ENCODE results near the gene LAGE3. TPM values are rescaled to one million over a fixed set of nuclear protein-coding genes. Genes with fewer than 3 reads are reported as not detected.

The LAGE3 gene
- total RNA-seq, 1 experiment from 2014 or later: 175 TPM

DNA sequence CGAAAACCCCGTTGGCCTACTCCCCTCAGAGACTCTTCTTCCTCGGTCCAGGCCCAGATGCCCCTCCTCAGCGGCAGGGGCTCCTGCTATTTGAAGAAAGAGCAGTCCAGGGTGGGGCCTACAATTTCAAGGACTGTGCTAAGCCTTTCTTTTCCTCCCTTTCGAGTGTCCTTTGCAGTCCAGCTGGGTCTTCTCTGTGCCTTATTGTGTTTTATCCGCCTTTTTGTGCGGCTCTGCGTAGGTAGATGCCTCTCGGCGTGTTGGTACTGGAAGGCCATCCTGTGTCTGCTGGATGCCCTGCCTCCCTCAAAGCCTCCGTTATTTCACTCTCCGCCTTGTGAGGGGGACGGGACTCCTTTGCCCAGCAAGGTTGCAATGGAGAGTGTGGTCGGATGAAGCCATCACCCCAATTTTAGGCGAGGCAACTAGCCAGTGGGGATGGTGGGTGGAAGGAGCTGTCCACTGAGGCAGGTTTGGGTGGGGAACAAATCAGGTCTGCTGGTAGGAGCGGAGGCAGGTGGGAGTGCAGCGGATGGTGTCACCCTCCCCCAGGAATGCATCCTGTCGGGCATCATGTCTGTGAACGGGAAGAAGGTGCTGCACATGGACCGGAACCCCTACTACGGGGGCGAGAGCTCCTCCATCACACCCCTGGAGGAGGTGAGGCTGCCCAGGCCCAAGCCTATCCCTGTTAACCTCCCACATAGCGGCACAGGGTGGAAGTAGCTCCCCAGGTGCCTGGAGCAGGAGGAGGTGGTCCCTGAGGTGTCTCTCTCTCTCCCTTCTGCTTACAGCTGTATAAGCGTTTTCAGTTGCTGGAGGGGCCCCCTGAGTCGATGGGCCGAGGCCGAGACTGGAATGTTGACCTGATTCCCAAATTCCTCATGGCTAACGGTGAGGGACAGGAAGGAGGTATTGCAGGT lies 40.8 kb downstream of the LAGE3 start:
- in situ Hi-C loops (cut with HindIII; ENCODE audit: low pct_unique_long_range_greater_than_20kb, low sequenced_read_pairs) (no loop called here), intact Hi-C loops (cut with micrococcal nuclease; ENCODE audit: unreplicated experiment) (no loop called here)
- Histone ChIP-seq H3K27me3 (ENCODE audit: control insufficient read depth, insufficient read depth, low read length) (no peaks in the 10 kb centered on the region), H3K4me3 (ENCODE audit: low read depth in 2 of 2, low read length in 2 of 2) (peak overlapping the region; percentile 87 to 90), H3K9me3 (ENCODE audit: control insufficient read depth, insufficient read depth, low read depth, low read length) (no peaks in the 10 kb centered on the region), H3K27ac (ENCODE audit: low read length) (peak overlapping the region; percentile 93), H3K36me3 (ENCODE audit: control insufficient read depth, insufficient read depth, low read length) (no peaks in the 10 kb centered on the region), H3K4me1 (ENCODE audit: control insufficient read depth, insufficient read depth, low read length) (peaks cover 22% of the 10 kb centered on the region)
- ATAC-seq (no peak), DNase-seq (ENCODE audit: low read depth, low spot score) (no peak)
- TF ChIP-seq, protein P1, sequence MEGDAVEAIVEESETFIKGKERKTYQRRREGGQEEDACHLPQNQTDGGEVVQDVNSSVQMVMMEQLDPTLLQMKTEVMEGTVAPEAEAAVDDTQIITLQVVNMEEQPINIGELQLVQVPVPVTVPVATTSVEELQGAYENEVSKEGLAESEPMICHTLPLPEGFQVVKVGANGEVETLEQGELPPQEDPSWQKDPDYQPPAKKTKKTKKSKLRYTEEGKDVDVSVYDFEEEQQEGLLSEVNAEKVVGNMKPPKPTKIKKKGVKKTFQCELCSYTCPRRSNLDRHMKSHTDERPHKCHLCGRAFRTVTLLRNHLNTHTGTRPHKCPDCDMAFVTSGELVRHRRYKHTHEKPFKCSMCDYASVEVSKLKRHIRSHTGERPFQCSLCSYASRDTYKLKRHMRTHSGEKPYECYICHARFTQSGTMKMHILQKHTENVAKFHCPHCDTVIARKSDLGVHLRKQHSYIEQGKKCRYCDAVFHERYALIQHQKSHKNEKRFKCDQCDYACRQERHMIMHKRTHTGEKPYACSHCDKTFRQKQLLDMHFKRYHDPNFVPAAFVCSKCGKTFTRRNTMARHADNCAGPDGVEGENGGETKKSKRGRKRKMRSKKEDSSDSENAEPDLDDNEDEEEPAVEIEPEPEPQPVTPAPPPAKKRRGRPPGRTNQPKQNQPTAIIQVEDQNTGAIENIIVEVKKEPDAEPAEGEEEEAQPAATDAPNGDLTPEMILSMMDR (IDR thresholded peaks at IDR 0.05): no peak
- TF ChIP-seq, protein P2, sequence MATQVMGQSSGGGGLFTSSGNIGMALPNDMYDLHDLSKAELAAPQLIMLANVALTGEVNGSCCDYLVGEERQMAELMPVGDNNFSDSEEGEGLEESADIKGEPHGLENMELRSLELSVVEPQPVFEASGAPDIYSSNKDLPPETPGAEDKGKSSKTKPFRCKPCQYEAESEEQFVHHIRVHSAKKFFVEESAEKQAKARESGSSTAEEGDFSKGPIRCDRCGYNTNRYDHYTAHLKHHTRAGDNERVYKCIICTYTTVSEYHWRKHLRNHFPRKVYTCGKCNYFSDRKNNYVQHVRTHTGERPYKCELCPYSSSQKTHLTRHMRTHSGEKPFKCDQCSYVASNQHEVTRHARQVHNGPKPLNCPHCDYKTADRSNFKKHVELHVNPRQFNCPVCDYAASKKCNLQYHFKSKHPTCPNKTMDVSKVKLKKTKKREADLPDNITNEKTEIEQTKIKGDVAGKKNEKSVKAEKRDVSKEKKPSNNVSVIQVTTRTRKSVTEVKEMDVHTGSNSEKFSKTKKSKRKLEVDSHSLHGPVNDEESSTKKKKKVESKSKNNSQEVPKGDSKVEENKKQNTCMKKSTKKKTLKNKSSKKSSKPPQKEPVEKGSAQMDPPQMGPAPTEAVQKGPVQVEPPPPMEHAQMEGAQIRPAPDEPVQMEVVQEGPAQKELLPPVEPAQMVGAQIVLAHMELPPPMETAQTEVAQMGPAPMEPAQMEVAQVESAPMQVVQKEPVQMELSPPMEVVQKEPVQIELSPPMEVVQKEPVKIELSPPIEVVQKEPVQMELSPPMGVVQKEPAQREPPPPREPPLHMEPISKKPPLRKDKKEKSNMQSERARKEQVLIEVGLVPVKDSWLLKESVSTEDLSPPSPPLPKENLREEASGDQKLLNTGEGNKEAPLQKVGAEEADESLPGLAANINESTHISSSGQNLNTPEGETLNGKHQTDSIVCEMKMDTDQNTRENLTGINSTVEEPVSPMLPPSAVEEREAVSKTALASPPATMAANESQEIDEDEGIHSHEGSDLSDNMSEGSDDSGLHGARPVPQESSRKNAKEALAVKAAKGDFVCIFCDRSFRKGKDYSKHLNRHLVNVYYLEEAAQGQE (IDR thresholded peaks at IDR 0.05; ENCODE audit: insufficient read depth in 1 of 2, low read depth in 2 of 2, low read length in 1 of 2): peak in 1 of 2 experiments; percentile 18; a peak in 1 of 4 replicates
- TF ChIP-seq SIN3A (IDR thresholded peaks at IDR 0.05; ENCODE audit: borderline replicate concordance, insufficient read depth, low read depth, low read length) (0 out of 2 replicates have a peak, but pooled peaks have one; percentile 10), POLR2AphosphoS5 (IDR thresholded peaks at IDR 0.05; ENCODE audit: low read depth, low read length) (no peak), TCF7L2 (IDR thresholded peaks at IDR 0.05; ENCODE audit: low read depth, low read length) (no peak)
- TSS peak; percentile 24 for BruUV-seq (replicated peaks)
- ChIA-PET POLR2A (no interaction called here), CTCF (interaction anchor here (0.5 kb wide), 1 partner anchor 8 kb away, joined by 5 read pairs; no protein-coding TSS in a partner anchor)

DNA sequence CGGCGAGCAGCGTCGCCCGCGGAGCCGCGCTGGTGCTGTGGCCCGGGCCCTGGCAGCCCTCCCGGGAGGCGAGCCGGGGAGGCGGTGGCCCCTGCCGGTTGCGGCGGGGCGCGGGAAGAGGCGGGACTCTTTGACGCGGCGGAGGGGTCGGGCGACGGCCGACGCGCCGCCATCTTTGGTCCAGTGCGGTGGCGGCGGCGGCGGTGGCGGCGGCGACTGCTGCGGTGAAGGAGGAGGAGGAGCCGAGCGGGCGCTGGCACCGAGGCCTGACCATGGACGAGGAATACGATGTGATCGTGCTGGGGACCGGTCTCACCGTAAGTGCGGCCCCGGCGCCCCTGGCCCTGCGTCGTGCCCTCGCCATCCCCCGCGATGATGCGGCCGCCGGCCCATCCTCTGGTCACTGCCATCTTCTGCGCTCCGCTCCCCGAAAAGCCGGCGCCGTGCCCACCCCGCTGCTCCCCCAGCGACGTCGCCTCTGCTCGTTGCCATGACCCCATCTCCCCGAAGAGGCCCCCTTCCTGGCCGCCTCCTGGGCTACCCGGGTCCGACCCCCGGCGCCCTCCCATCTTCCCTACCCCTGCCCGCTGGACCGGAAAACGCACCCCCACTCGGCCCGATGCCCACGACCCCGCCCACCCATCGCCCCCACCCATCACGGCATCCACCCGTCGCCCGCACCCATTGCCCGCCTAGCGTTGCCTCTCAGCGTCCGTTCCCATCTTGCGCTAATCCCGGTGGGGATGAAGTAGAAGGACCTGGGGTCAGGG lies 41.9 kb downstream of the LAGE3 start, which contains the start of gene GDI1:
GDI1 (plus strand) TSS at position 172 of the 770 bp plus-strand sequence; CDS start at position 273, 101 bp downstream.
- Histone ChIP-seq H3K4me3 (ENCODE audit: low read depth in 2 of 2, low read length in 2 of 2) (peak within 1 kb of the TSS; percentile 87 to 90), H3K36me3 (ENCODE audit: control insufficient read depth, insufficient read depth, low read length) (no peaks in the 10 kb centered on the region; the same call in 1 of the 2 replicates), H3K4me1 (ENCODE audit: control insufficient read depth, insufficient read depth, low read length) (peaks cover 12% of the 10 kb centered on the region), H3K27me3 (ENCODE audit: control insufficient read depth, insufficient read depth, low read length) (no peaks in the 10 kb centered on the region), H3K27ac (ENCODE audit: low read length) (peak within 1 kb of the TSS; percentile 93), H3K9me3 (ENCODE audit: control insufficient read depth, insufficient read depth, low read depth, low read length) (no peaks in the 10 kb centered on the region)
- in situ Hi-C loops (cut with HindIII; ENCODE audit: low pct_unique_long_range_greater_than_20kb, low sequenced_read_pairs): no loop called here
- no peak for DNase-seq (ENCODE audit: low read depth, low spot score)
- CTCF ChIA-PET: no interaction called here
- intact Hi-C loops (cut with micrococcal nuclease; ENCODE audit: unreplicated experiment): no loop called here
- POLR2A ChIA-PET: no interaction called here
- peak; percentile 75 for ATAC-seq
- TF ChIP-seq, protein P1 (IDR thresholded peaks at IDR 0.05): no peak
- TF ChIP-seq SIN3A (IDR thresholded peaks at IDR 0.05; ENCODE audit: borderline replicate concordance, insufficient read depth, low read depth, low read length): peak; percentile 68; the same call in 1 of the 2 replicates
- no TSS peak for BruUV-seq (replicated peaks)
